Stimulated activated CD8-positive, alpha-beta memory T cell treated with anti-CD3 and anti-CD28 coated beads, Interleukin-15, amount 100 ng/mL, for 48 hours (primary cell): ENCODE measurements around the gene FAM43B.

Experiments used
- DNase-seq, 2 donors: peaks; one replicate each; pipeline ENCODE4 v3.0.0-alpha.2; 2020; ENCODE audit warnings: low read depth in 2 of 2

Gene FAM43B

DNA sequence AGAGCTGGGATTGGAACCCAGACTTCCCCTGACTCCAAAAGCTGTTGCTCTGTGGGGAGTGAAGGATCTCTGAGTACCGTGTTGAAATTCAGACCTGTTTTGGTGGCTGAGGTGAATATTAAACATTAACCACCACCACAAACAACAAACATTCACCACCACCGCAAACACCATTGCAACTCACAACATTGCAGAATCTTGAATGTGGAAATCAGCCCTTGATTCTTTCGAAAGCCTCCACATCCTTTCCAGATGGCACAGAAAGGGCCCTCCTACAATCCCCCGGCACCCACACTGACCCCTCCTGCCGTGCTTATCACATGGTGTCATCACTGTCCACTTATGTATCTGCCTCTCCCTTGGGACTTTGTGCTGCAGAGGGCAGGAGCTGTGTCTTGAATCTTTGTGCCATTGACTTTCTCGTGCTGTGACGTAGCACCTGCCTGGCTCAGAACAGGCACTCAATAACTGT is 38.0 kb downstream of the FAM43B start:
- DNase-seq: no peak

DNA sequence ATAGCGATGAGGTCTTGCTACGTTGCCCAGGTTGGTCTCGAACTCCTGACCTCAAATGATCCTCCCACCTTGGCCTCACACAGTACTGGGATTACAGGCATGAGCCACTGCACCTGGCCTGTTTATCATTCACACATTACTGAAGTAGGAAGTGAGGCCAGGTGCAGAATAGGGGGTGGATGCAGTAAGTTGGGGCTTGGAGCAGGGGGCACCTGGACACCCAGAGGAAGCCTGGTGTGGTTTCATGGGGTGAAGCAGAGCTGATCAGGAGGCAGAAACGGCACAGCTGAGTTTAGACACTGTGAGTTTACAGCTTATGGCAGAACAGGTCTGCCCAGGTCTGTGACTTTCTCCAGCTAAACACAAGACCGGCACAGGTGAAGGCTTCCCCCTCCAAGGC is 41.4 kb downstream of the FAM43B start:
- no peak for DNase-seq

DNA sequence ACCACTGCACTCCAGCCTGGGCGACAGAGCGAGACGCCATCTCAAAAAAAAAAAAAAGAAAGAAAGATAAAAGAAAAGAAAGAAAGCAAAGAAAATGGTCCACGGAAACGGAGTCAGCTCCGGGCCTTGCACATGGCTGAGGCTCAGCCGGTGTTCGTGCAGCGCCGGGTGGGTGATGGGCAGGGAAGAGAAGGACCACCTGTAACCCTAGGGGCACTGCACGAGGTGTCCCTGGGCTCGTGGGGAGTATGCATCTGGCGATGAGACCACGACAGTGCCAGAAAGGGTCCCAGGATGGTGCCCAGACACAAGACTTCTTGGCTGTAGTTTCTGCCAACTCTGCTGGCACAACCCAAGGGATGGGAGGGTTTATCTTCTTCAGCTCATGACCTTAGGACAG is 42.4 kb downstream of the FAM43B start:
- no peak for DNase-seq

DNA sequence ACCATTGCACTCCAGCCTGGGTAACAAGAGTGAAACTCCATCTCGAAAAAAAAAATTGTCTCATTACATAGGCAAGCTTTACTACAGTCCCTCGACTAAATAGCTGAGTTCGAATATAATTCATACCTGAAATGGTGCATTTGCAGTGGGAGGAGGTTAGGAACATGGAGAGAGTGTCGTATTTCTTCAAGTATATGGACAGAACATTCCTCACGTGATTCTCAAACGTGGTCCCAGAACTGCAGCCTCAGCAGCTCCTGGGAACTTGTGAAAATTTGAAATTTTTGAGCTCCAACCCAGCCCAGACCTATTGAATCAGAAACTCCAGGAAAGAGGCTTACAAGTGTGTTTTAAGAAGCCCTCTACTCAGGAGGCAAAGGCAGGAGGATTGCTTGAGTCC is 43.7 kb downstream of the FAM43B start:
- DNase-seq: no peak

DNA sequence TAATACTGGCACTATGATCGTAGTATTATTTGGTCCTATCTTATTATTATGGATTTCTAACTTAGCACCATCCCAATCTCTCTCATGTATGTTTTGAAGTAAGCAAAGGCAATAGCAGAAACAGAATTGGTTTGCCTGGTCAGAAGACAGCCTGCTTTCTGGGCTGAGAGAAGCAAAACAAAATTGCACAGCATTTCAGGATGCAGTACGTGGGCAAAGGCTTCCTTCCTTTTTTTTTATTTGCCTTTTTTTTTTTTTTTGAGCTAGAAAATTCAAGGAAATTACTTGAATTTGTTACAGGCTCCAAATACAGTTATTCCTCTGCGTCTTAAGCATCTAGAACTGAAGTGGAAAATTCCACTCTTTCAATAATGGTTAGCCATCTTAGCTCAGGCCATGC is 45.3 kb downstream of the FAM43B start:
- no peak for DNase-seq

DNA sequence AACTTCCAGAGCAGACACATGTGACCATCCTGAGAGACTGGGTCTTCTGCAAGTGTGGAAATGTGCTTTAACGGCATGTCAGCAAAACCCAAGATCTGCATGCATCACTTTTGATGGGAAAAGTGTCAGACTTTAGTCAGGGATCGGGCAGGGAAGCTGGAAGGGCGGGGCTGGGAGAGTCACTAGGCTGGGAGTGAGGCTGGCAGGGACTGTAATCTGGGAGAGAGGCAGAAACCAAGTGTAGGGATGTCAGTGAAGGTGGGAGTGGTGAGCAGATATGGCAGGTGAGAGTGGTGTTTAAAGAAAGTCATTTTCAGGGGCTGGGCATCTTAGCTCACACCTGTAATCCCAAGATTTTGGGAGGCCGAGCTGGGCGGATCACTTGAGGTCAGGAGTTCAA is 47.8 kb downstream of the FAM43B start:
- DNase-seq: no peak

DNA sequence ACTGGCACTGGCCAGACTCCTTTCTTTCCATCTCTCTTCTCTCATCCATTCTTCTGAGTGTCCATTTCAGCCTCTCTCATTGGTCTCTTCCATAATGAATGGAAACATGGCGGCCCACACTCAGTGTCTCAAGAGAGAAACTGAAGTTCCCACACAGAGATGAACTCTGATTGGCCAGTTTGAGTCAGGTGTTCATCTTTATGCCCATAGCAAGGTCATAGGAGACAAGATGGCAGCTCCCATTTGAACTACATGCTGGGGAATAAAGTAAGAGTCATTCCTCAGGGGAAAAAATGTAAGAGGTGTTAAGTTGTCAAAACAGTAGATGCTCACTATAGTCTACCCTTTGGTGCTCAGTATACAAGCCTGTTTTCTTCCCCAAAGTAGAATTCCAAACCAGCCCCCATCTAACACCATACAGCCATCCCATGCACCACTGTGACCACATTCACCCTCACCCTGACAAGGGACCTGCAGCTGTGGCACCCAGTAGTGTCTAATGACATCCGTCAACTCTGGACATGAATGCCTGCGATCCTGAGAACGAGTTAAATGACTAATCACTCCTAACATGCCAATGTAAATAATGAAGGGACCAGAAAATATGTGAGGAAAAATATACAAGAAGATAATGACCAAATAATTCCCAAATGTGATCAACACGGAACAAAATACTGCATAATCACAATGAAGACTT is 48.9 kb downstream of the FAM43B start:
- no peak for DNase-seq

DNA sequence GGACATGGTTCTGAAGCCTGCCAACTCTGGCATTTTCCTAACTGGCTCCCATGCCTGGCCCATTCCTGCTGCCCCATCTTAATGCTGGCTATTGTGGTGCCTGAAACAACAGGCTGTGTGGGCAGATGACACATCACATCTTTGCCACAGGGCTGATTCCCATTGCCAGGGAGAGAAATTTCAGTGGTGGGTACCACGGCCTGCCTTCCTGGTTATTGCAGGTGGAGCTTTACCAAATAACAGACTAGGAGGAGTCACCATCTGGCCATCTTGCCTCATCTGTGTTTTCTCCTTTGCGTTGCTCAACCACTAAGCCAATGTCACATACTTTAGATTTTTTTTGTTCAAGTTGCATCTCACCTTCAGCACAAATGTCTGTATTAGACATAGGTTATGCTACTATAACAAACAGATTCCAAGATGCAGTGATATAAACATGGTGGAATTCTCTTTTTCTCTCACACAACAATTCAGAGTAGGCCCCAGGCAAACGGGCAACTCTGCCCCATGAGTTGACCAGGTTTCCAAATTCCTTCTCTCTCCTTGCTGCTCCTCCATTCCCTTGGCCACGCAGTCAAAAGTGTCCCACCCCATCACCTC is 50.6 kb downstream of the FAM43B start:
- DNase-seq: no peak

DNA sequence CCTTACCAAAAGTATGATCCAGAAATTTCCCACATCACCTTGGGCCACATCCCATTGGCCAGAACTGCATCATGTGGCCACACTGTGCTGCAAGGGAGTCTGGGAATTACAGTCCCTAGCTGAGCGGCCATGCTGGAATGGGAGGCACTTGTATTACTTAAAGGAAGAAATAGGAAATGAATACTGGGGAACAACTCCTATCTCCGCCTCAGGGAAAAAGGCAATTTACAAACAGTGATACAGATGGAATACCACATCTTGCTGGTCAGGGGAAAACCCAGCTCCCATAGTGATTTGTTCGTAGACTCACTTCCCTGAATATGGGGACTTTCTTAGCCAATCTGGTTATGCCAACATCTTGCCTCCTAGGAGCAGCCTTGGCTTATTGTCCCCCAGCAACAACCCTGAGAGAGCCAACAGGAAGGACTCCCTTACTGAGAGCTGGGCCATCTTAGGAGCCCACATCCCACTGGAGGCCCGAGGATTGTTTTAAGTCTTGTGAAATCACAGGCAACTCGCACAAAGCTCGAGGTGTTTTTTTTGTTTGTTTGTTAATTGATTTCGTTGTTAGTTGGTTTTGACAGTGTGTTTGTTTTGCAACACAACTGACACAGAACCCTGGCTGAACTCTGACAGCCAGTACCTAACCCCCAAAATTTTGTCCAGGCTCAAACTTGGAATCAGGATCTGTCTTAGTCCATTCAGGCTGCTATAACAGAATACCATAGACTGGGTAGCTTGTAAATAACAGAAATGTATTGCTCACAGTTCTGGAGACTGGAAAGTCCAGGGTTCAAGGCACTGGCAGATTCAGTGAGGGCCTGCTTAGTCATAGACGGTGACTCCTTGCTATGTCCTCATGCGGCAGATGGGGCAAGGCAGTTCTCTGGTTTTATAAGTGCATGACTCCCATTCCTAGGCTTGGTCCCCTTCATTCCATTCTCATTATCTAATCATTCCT is 51.4 kb downstream of the FAM43B start:
- no peak for DNase-seq
